ENCODE measurements around the gene SRMS. TPM values are rescaled to one million over a fixed set of nuclear protein-coding genes. Genes with fewer than 3 reads are reported as not detected.

SRMS gene
- total and polyA plus RNA-seq, 2 of the 13 experiments (the other 11 are each of a cell fraction or from before 2014, with no cell fraction given), result not detected

GRCh38 chr20:63580796-63581461, 33.4 kb upstream of the SRMS start (continued):
- TF ChIP-seq ZBTB21 (CRISPR knock-in tag; IDR thresholded peaks at IDR 0.05) (0 out of 2 replicates have a peak, but pooled peaks have one; percentile 38), ZNF160 (CRISPR knock-in tag; IDR thresholded peaks at IDR 0.05) (no peak), STAG1 (CRISPR knock-in tag; IDR thresholded peaks at IDR 0.05) (peak; percentile 96), ZNF205 (CRISPR knock-in tag; IDR thresholded peaks at IDR 0.05) (no peak), ZNF350 (CRISPR knock-in tag; IDR thresholded peaks at IDR 0.05; ENCODE audit: borderline replicate concordance, low read depth) (no peak), TP53 (CRISPR knock-in tag; conservative IDR thresholded peaks at IDR 0.05) (no peak), HIVEP1 (CRISPR knock-in tag; IDR thresholded peaks at IDR 0.05) (no peak), SALL1 (CRISPR knock-in tag; IDR thresholded peaks at IDR 0.05) (peak; percentile 54; the same call in 1 of the 2 replicates), BCL6 (CRISPR knock-in tag; IDR thresholded peaks at IDR 0.05) (0 out of 2 replicates have a peak, but pooled peaks have one; percentile 12), GATAD1 (CRISPR knock-in tag; IDR thresholded peaks at IDR 0.05) (peak; percentile 33; the same call in 1 of the 2 replicates), SKI (IDR thresholded peaks at IDR 0.05; ENCODE audit: partially characterized antibody) (peak; percentile 61), HMGA1 (CRISPR knock-in tag; conservative IDR thresholded peaks at IDR 0.05) (no peak), XRCC5 (optimal IDR thresholded peaks at IDR 0.05; ENCODE audit: low read length) (peak; percentile 88), ZBTB43 (CRISPR knock-in tag; conservative IDR thresholded peaks at IDR 0.05) (no peak), TOPORS (CRISPR knock-in tag; IDR thresholded peaks at IDR 0.05) (peak; percentile 54; the same call in 1 of the 2 replicates), SP4 (CRISPR knock-in tag; IDR thresholded peaks at IDR 0.05) (0 out of 2 replicates have a peak, but pooled peaks have one; percentile 37), KMT2A (CRISPR knock-in tag; IDR thresholded peaks at IDR 0.05) (0 out of 2 replicates have a peak, but pooled peaks have one; percentile 24), KAT8 (CRISPR knock-in tag; IDR thresholded peaks at IDR 0.05) (0 out of 2 replicates have a peak, but pooled peaks have one; percentile 38), NFE2L1 (CRISPR knock-in tag; IDR thresholded peaks at IDR 0.05; ENCODE audit: borderline replicate concordance) (no peak), ZNF598 (CRISPR knock-in tag; IDR thresholded peaks at IDR 0.05; ENCODE audit: borderline replicate concordance) (no peak)
- TF ChIP-seq, protein P1, sequence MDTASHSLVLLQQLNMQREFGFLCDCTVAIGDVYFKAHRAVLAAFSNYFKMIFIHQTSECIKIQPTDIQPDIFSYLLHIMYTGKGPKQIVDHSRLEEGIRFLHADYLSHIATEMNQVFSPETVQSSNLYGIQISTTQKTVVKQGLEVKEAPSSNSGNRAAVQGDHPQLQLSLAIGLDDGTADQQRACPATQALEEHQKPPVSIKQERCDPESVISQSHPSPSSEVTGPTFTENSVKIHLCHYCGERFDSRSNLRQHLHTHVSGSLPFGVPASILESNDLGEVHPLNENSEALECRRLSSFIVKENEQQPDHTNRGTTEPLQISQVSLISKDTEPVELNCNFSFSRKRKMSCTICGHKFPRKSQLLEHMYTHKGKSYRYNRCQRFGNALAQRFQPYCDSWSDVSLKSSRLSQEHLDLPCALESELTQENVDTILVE (CRISPR knock-in tag; IDR thresholded peaks at IDR 0.05), result 0 out of 2 replicates have a peak, but pooled peaks have one; percentile 67
